SW480 (cell line): ENCODE results near the gene CPVL.

Source experiments
- DNase-seq: peaks from one replicate; pipeline ENCODE4 v3.0.0-alpha.2; 2016; ENCODE audit warnings: low spot score

The CPVL gene

GRCh38 chr7:29146057-29146706 is at the start of gene CPVL:
TSS of gene CPVL (minus strand) at chr7:29146537. CDS start at chr7:29121061, 25,476 bp downstream.
- peak; percentile 62 for DNase-seq

- DNase-seq = peak; percentile 77
Observed at GRCh38 chr7:29194594-29195427, 48.5 kb upstream of the CPVL start, which contains the start of gene CHN2. TSS of gene CHN2 (plus strand) at chr7:29194775.

- DNase-seq = peak; percentile 28
Observed at GRCh38 chr7:29194206-29194593, 47.9 kb upstream of the CPVL start.

GRCh38 chr7:29193316-29194205 is 47.2 kb upstream of the CPVL start:
- DNase-seq = no peak

GRCh38 chr7:29192811-29193210 is 46.5 kb upstream of the CPVL start:
- no peak for DNase-seq

- DNase-seq = no peak
Observed at GRCh38 chr7:29192323-29192722, 46.0 kb upstream of the CPVL start.

- DNase-seq = peak; percentile 70
Observed at GRCh38 chr7:29190349-29191045, 44.2 kb upstream of the CPVL start.

- DNase-seq = peak; percentile 85
Observed at GRCh38 chr7:29189743-29190201, 43.4 kb upstream of the CPVL start.

- no peak for DNase-seq
Observed at GRCh38 chr7:29185613-29186012, 39.3 kb upstream of the CPVL start.

- no peak for DNase-seq
Observed at GRCh38 chr7:29184599-29184998, 38.3 kb upstream of the CPVL start.

- no peak for DNase-seq
Observed at GRCh38 chr7:29179115-29179514, 32.8 kb upstream of the CPVL start.

- no peak for DNase-seq
Observed at GRCh38 chr7:29177963-29178600, 31.7 kb upstream of the CPVL start.

- no peak for DNase-seq
Observed at GRCh38 chr7:29173458-29173857, 27.1 kb upstream of the CPVL start.

- DNase-seq = no peak
Observed at GRCh38 chr7:29170781-29171180, 24.4 kb upstream of the CPVL start.

- DNase-seq = no peak
Observed at GRCh38 chr7:29167721-29168120, 21.4 kb upstream of the CPVL start.

GRCh38 chr7:29163854-29164253 is 17.5 kb upstream of the CPVL start:
- no peak for DNase-seq

- no peak for DNase-seq
Observed at GRCh38 chr7:29162577-29162976, 16.2 kb upstream of the CPVL start.

- no peak for DNase-seq
Observed at GRCh38 chr7:29161231-29161630, 14.9 kb upstream of the CPVL start.

GRCh38 chr7:29160080-29160479 is 13.7 kb upstream of the CPVL start:
- no peak for DNase-seq

GRCh38 chr7:29158795-29159423 is 12.6 kb upstream of the CPVL start:
- DNase-seq = no peak
